ENCODE results near the gene EMP2. TPM values are rescaled to one million over a fixed set of nuclear protein-coding genes. Genes with fewer than 3 reads are reported as not detected.
"Not testable (repeated sequence)": the region's sequence is repeated elsewhere in the genome, so short reads cannot be mapped to it uniquely, and the experiment has no call there.

EMP2 gene
- total RNA-seq, 2 experiments from 2014 or later = not detected

- no peak overlapping the region for H3K27ac Mint-ChIP-seq
- no peak overlapping the region for H3K4me3 Mint-ChIP-seq
- peaks cover 16% of the 10 kb centered on the region for H3K27me3 Mint-ChIP-seq (ENCODE audit: low read depth)
- CTCF ChIA-PET = interaction anchor here (0.6 to 1.2 kb wide), 2 partner anchors 20 to 232 kb away, joined by 5 read pairs; no protein-coding TSS in a partner anchor
- intact Hi-C loops (cut with micrococcal nuclease) = no loop called here
- no peak for DNase-seq
- H3K4me1 Mint-ChIP-seq (ENCODE audit: low read depth) = peaks cover 8% of the 10 kb centered on the region
- no peaks in the 10 kb centered on the region for H3K36me3 Mint-ChIP-seq (ENCODE audit: low read depth)
- peaks cover 17% of the 10 kb centered on the region for H3K9me3 Mint-ChIP-seq
Measured at GRCh38 chr16:10551881-10552280, 28.5 kb downstream of the EMP2 start.

- Mint-ChIP-seq H3K27ac (no peak overlapping the region), H3K4me3 (no peak overlapping the region), H3K9me3 (peaks cover 17% of the 10 kb centered on the region), H3K4me1 (ENCODE audit: low read depth) (peaks cover 8% of the 10 kb centered on the region), H3K36me3 (ENCODE audit: low read depth) (no peaks in the 10 kb centered on the region), H3K27me3 (ENCODE audit: low read depth) (peaks cover 13% of the 10 kb centered on the region)
- CTCF ChIA-PET = interaction anchor here (0.7 kb wide), 1 partner anchor 39 kb away, joined by 3 read pairs; no protein-coding TSS in a partner anchor
- intact Hi-C loops (cut with micrococcal nuclease) = no loop called here
- DNase-seq = no peak
Measured at GRCh38 chr16:10548404-10548803, 32.0 kb downstream of the EMP2 start.

GRCh38 chr16:10547708-10548107, 32.7 kb downstream of the EMP2 start:
- intact Hi-C loops (cut with micrococcal nuclease) = no loop called here
- Mint-ChIP-seq H3K4me1 (ENCODE audit: low read depth) (peaks cover 1% of the 10 kb centered on the region), H3K27me3 (ENCODE audit: low read depth) (peaks cover 7% of the 10 kb centered on the region), H3K9me3 (peaks cover 17% of the 10 kb centered on the region), H3K36me3 (ENCODE audit: low read depth) (no peaks in the 10 kb centered on the region), H3K27ac (no peak overlapping the region), H3K4me3 (no peak overlapping the region)
- CTCF ChIA-PET = no interaction called here
- no peak for DNase-seq

- H3K4me1 Mint-ChIP-seq (ENCODE audit: low read depth) = no peaks in the 10 kb centered on the region
- no peak overlapping the region for H3K27ac Mint-ChIP-seq
- DNase-seq = no peak
- H3K4me3 Mint-ChIP-seq = no peak overlapping the region
- intact Hi-C loops (cut with micrococcal nuclease) = no loop called here
- H3K27me3 Mint-ChIP-seq (ENCODE audit: low read depth) = peaks cover 2% of the 10 kb centered on the region
- no peaks in the 10 kb centered on the region for H3K36me3 Mint-ChIP-seq (ENCODE audit: low read depth)
- peaks cover 8% of the 10 kb centered on the region for H3K9me3 Mint-ChIP-seq
- CTCF ChIA-PET = no interaction called here
Measured at GRCh38 chr16:10543231-10543977, 37.0 kb downstream of the EMP2 start.

GRCh38 chr16:10541366-10541765, 39.0 kb downstream of the EMP2 start:
- intact Hi-C loops (cut with micrococcal nuclease) = no loop called here
- no peak overlapping the region for H3K4me3 Mint-ChIP-seq
- H3K27me3 Mint-ChIP-seq (ENCODE audit: low read depth) = peaks cover 2% of the 10 kb centered on the region
- no peak for DNase-seq
- H3K4me1 Mint-ChIP-seq (ENCODE audit: low read depth) = no peaks in the 10 kb centered on the region
- no peaks in the 10 kb centered on the region for H3K9me3 Mint-ChIP-seq
- no peaks in the 10 kb centered on the region for H3K36me3 Mint-ChIP-seq (ENCODE audit: low read depth)
- H3K27ac Mint-ChIP-seq = no peak overlapping the region
- CTCF ChIA-PET = no interaction called here

- Mint-ChIP-seq H3K36me3 (ENCODE audit: low read depth) (no peaks in the 10 kb centered on the region), H3K27ac (no peak overlapping the region), H3K27me3 (ENCODE audit: low read depth) (peaks cover 2% of the 10 kb centered on the region), H3K9me3 (no peaks in the 10 kb centered on the region), H3K4me1 (ENCODE audit: low read depth) (no peaks in the 10 kb centered on the region), H3K4me3 (no peak overlapping the region)
- no peak for DNase-seq
- intact Hi-C loops (cut with micrococcal nuclease) = no loop called here
- CTCF ChIA-PET = no interaction called here
Measured at GRCh38 chr16:10539793-10540192, 40.6 kb downstream of the EMP2 start.

- no peaks in the 10 kb centered on the region for H3K36me3 Mint-ChIP-seq (ENCODE audit: low read depth)
- H3K4me3 Mint-ChIP-seq = no peak overlapping the region
- H3K27ac Mint-ChIP-seq = no peak overlapping the region
- peaks cover 2% of the 10 kb centered on the region for H3K27me3 Mint-ChIP-seq (ENCODE audit: low read depth)
- intact Hi-C loops (cut with micrococcal nuclease) = no loop called here
- CTCF ChIA-PET = no interaction called here
- H3K4me1 Mint-ChIP-seq (ENCODE audit: low read depth) = no peaks in the 10 kb centered on the region
- DNase-seq = no peak
- H3K9me3 Mint-ChIP-seq = no peaks in the 10 kb centered on the region
Measured at GRCh38 chr16:10539236-10539635, 41.2 kb downstream of the EMP2 start.

- Mint-ChIP-seq H3K4me3 (no peak overlapping the region), H3K4me1 (ENCODE audit: low read depth) (no peaks in the 10 kb centered on the region)
- intact Hi-C loops (cut with micrococcal nuclease) = no loop called here
Measured at GRCh38 chr16:10538583-10538982, 41.8 kb downstream of the EMP2 start.

GRCh38 chr16:10537946-10538345, 42.5 kb downstream of the EMP2 start:
- CTCF ChIA-PET = interaction anchor here (0.5 to 0.8 kb wide), 2 partner anchors 15 to 29 kb away, joined by 3 to 4 read pairs; no protein-coding TSS in a partner anchor
- H3K27me3 Mint-ChIP-seq (ENCODE audit: low read depth) = peaks cover 2% of the 10 kb centered on the region
- intact Hi-C loops (cut with micrococcal nuclease) = no loop called here
- H3K4me1 Mint-ChIP-seq (ENCODE audit: low read depth) = no peaks in the 10 kb centered on the region
- H3K4me3 Mint-ChIP-seq = no peak overlapping the region
- no peaks in the 10 kb centered on the region for H3K36me3 Mint-ChIP-seq (ENCODE audit: low read depth)
- DNase-seq = no peak
- H3K27ac Mint-ChIP-seq = no peak overlapping the region
- H3K9me3 Mint-ChIP-seq = no peaks in the 10 kb centered on the region

More at GRCh38 chr16:10538583-10538982, 41.8 kb downstream of the EMP2 start:
- no peak for DNase-seq
- no peak overlapping the region for H3K27ac Mint-ChIP-seq
- H3K36me3 Mint-ChIP-seq (ENCODE audit: low read depth) = no peaks in the 10 kb centered on the region
- no peaks in the 10 kb centered on the region for H3K9me3 Mint-ChIP-seq
- H3K27me3 Mint-ChIP-seq (ENCODE audit: low read depth) = peaks cover 2% of the 10 kb centered on the region
- CTCF ChIA-PET = interaction anchor here (0.5 kb wide), 1 partner anchor 16 kb away, joined by 4 read pairs; no protein-coding TSS in a partner anchor

GRCh38 chr16:10536814-10537389, 43.5 kb downstream of the EMP2 start:
- H3K36me3 Mint-ChIP-seq (ENCODE audit: low read depth) = no peaks in the 10 kb centered on the region
- intact Hi-C loops (cut with micrococcal nuclease) = no loop called here
- no peaks in the 10 kb centered on the region for H3K4me1 Mint-ChIP-seq (ENCODE audit: low read depth)
- DNase-seq = no peak
- no peak overlapping the region for H3K27ac Mint-ChIP-seq
- H3K27me3 Mint-ChIP-seq (ENCODE audit: low read depth) = peaks cover 2% of the 10 kb centered on the region
- H3K9me3 Mint-ChIP-seq = no peaks in the 10 kb centered on the region
- CTCF ChIA-PET = no interaction called here
- no peak overlapping the region for H3K4me3 Mint-ChIP-seq

- H3K27me3 Mint-ChIP-seq (ENCODE audit: low read depth); H3K27ac Mint-ChIP-seq; H3K4me3 Mint-ChIP-seq; H3K4me1 Mint-ChIP-seq (ENCODE audit: low read depth); intact Hi-C loops (cut with micrococcal nuclease); H3K36me3 Mint-ChIP-seq (ENCODE audit: low read depth); CTCF ChIA-PET; DNase-seq; H3K9me3 Mint-ChIP-seq: not testable (repeated sequence)
Measured at GRCh38 chr16:10536328-10536727, 44.1 kb downstream of the EMP2 start.

GRCh38 chr16:10535461-10535860, 44.9 kb downstream of the EMP2 start:
- intact Hi-C loops (cut with micrococcal nuclease) = no loop called here
- Mint-ChIP-seq H3K27ac (no peak overlapping the region), H3K9me3 (no peaks in the 10 kb centered on the region), H3K36me3 (ENCODE audit: low read depth) (no peaks in the 10 kb centered on the region), H3K4me3 (no peak overlapping the region), H3K27me3 (ENCODE audit: low read depth) (peaks cover 2% of the 10 kb centered on the region), H3K4me1 (ENCODE audit: low read depth) (no peaks in the 10 kb centered on the region)
- CTCF ChIA-PET = interaction anchor here (1.0 kb wide), 1 partner anchor 21 kb away, joined by 3 read pairs; no protein-coding TSS in a partner anchor
- no peak for DNase-seq

GRCh38 chr16:10534748-10535147, 45.6 kb downstream of the EMP2 start:
- no peak overlapping the region for H3K27ac Mint-ChIP-seq
- no peaks in the 10 kb centered on the region for H3K27me3 Mint-ChIP-seq (ENCODE audit: low read depth)
- intact Hi-C loops (cut with micrococcal nuclease) = no loop called here
- no peaks in the 10 kb centered on the region for H3K36me3 Mint-ChIP-seq (ENCODE audit: low read depth)
- CTCF ChIA-PET = interaction anchor here (0.9 to 1.2 kb wide), 3 partner anchors 20 to 384 kb away, joined by 3 to 4 read pairs (median 3); no protein-coding TSS in a partner anchor
- no peaks in the 10 kb centered on the region for H3K4me1 Mint-ChIP-seq (ENCODE audit: low read depth)
- DNase-seq = no peak
- H3K4me3 Mint-ChIP-seq = no peak overlapping the region
- H3K9me3 Mint-ChIP-seq = no peaks in the 10 kb centered on the region
